Embryonic facial prominence (tissue), 1 donor: Measurements from ENCODE around the gene ZBTB47.

ENCODE experiments used
- DNase-seq: peaks from one replicate; pipeline ENCODE4 v3.0.0-alpha.2; 2016; ENCODE audit errors: extremely low spot score

Gene ZBTB47

DNA sequence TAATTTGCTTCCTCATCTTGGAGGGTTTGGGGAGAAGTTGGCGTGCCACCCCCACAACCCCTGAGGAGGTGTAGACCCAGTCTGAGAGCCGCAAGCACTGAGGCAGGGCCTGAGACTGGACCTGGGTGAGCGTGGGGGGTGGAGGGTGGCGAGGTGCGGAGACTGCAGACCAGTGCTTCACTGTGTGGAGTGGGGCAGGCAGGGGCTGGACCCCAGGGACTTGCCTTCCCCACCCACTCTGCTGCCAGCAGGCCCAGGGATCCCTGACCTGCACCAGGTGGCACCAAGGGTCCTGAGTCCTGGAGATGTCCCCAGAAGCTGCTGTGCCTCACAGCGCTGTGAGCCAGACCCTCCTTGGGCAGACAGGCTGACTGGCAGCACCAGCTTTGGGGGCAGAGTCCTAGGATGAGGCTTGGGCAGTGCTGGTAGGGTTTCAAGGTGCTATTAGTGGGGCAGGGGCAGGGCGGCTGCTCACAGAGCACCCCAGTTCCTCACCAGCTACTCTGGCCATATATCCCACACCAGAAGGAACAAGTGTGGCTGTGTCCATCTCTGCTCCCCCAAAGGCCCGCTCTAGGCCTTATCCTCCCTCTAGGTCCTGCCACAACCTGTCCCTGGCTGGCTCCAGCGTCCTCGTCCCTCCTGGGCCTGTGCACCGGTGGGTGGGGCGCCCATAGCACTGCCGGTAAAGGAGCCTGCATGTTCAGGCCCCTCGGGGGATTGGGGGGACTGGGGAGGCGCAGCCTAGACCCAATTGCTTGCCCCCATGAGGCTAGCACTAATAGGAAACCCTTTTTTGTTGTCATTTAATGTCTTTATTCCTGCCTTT, 11.8 kb downstream of the ZBTB47 start:
- DNase-seq, result no peak

DNA sequence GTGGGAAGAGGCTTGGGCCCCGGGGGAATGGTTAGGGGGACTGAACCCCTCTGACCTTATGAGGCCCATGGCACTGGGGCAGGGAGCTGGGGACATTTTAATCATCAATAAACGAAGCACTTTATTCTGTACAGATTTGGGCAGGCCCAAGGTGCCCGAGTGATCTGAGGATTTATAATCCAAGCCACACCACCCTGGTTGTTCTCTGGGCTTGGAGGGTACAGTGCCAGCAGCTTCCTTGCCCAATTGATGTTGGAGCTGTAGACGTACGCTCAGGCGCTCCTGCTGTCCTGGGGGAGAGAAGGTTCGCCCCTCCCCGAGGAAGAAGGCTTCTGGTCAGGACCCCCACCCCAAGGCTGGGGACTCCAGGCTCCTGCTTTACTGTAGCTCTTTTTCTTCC, 12.5 kb downstream of the ZBTB47 start:
- no peak for DNase-seq

DNA sequence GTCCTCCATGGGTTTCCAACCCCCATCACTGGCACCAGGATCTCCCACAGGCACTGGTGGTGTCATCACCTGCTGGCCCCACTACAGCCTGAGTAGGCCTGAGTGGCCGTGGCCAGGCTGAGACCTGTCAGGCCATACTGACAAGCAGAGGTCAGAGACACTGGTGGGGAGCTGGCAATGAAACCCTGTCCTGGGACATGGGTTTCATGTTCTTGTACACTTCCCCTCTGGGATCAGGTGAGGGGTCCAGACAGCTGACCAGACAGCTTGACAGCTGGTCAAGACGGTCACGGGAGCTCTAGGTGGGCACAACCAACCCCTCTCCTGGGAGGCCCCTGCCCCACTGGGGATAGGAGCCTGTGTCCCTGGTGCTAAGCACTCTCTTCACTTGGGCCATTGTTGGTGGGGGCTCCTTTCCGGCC, 13.1 kb downstream of the ZBTB47 start:
- no peak for DNase-seq

DNA sequence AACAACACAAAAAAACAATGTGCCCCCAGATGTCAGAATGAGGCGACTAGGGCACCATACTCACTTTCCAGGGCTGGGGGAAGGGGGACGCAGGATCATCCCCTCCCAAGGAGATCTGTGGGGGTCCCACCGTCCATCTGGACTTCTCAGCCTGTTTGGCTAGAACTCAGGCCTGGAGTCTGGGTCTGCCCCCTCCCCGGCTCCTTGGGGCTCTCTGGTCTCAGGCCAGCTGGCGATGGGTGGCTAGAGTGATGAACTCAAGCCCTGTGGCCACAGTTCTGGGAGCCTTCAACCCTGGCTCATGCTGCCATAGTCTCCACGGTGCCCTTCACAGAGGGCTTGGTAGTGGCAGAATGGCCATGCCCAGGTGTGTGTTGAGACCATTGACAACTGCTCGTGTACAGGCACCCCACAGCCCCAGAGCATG, 13.6 kb downstream of the ZBTB47 start:
- no peak for DNase-seq

DNA sequence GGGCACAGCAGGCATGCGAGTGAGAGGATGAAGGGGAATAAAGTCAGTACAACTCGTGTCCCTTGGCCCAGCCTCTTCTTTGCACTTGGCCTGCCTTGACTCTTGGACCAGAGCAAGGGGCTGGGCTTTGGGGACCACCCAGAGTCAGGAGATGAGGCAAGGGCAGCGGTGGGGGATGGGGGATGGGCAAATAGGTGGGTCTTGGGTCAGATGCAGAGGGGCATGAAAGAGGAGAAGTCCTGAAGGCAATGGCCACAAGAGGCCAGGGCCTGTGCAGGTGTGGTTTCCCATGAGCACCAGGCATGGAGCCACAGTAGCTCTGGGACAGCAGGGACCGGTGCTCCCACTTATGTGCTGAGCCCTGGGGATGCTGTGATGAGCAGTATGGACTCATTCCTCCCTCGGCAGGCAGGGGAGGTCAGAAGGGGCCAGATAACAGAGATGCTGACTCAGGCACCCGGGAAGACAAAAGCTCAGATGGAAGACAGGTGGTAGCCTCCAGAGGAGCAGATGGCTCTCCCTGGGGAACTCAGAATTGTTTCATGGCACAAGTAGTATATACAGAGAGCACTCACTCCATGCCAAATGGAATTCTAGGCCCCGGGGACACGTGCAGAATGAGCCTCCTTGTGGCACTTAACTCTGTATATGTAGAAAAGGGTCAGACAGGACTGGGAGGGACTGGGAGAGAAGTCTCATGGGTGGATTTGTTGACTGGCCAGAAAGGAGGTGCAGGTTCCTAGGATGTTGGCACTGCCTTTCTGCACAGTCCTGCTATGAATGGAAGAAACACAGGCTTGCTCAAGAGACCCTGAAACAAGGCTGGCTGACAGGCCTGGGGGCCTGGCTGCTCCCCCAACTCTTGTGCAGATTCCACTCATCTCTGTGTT, 14.3 kb downstream of the ZBTB47 start:
- no peak for DNase-seq

DNA sequence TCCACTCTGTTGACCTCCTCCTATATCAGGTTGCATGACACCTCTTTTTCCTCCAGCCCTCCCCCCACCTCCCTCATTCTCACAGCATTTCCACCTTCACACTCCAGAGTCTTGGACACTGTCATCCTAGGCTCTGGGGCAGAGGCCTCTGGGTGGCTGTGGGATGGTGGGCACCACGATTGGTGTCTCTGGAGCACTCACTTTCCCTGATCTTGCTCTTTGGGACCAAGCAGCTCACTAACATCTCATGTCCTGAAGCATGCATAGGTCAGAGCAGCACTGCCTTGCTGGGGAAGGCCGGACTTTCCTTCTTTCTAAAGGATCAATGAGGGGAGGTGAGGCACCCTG, 14.9 kb downstream of the ZBTB47 start:
- DNase-seq, result no peak

DNA sequence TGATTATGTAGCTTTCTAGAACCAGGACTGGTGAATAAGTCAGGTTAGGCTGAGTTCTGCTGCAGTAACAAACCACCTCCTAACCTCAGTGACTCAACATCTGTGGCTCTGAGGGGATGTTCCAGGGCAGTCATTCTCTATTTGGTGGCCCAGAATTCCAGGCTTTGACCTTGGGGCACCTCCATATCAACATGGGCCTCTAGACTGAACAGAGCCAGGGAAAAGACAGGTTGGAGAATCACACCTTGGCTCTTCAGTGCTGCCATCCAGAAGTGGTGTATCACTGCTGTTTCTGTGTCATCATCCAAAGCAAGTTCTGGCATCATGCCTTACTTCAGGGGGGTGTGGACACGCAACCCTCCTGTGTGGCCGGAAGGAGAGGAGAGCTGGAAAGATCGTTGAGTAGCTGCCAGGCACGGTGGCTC, 15.3 kb downstream of the ZBTB47 start:
- DNase-seq, result no peak

DNA sequence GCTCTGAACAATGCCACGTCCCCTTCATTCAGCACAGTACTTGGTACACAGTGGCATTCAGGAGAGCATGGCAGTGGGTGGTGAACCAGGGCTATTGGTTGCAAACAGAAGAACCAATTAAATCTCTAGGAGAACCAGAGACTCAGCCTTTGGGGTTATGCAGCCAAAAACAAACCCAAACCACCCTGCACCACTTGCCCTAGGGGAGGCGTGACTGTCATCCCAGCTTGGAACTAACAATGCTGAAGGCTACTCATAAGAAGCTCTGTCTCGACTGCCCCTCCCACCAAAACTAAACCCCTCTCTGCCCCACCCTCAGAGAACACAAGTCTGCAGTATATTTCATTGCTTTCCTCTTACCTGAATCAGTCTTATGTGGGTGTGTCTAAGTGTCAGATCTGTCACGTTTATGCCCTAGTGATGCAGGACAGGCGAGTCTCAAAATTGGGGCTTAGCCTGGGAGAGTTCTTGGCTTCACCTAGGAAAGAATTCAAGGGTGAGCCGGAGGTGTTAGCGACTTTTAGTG, 16.6 kb downstream of the ZBTB47 start:
- DNase-seq, result no peak

DNA sequence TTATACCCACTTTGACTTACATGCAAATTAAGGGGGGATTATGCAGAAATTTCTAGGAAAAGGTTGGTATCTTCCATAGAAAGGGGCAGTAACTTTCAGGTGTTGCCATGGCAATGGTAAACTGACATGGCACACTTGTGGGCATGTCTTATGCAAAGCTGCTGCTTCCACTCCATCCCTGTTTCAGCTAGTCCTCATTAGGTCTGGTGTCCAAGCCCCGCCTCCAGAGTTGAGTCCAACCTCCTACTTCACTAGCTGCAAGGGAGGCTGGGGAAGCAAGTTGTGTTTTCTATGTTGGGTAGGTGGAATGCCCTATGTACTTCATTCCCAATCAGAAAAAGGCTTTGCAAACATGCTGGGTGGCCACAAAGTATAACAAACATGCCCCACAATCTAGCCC, 17.2 kb downstream of the ZBTB47 start:
- DNase-seq, result no peak

DNA sequence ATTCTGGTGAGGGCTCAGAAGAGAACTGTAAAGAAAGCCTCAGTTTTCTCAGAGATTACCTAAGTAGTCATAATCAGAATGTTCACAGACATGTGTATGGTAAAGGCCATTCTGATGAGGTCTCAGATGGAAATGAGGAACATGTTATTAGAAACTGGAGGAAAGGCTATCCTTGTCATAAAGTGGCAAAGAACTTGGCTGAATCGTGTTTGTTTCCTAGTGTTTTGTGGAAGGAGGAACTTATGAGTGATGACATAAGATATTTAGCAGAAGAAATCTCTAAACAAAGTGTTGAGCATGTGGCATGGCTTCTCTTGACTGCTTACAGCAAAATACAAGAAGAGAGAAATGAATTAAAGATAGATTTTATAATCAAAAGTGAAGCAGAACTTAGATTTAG, 19.0 kb downstream of the ZBTB47 start:
- DNase-seq, result no peak

DNA sequence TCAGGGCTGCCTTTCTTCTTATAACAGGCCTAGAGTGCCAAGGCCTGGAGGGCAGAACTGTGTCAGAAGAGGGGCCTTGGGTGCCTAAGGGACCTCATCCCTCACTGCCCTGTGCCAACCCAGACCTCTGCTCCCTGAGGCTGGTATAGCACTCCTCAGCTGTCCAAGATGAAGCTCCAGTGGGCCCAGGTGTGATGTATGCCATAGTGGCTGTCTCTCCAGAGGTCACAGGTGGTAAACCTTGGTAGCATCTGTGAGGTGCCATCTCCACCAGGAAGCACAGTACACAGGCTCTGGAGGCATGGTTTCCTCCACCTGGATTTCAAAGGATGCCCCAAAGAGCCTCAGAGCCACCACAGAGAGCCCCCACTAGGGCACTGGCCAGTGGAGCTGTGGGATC, 19.6 kb downstream of the ZBTB47 start:
- no peak for DNase-seq

DNA sequence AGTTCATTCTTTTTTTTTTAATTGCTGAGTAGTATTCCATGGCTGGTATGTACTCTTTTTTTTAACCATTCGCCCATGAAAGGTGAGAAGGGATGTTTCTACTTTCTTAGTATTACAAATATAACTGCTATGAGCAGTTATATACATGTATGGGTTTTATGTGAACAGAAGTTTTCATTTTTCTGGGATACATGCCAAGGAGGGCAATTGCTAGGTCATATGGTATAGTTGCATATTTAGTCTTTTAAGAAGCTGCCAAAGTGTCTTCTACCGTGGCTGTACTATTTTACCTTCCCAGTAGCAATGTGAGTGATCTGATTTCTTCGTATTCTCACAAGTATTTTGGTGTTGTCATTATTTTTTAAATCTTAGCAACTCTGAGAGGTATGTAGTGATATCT, 20.6 kb downstream of the ZBTB47 start:
- no peak for DNase-seq

DNA sequence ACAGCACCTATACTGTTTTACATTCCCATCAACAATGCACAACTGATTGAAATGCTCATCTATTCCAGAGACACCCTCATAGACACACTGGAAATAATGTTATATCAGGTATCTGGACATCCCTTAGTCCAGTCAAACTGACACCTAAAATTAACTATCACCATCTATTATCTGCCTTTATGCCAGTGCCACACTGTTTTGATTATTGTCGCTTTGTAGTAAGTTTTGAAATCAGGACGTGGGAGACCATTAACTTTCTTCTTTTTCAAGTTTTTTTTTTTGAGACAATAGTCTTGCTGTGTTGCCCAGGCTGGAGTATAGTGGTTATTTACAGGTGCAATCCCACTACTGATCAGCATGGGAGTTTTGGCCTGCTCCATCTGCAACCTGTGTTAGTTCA, 22.4 kb downstream of the ZBTB47 start:
- DNase-seq, result no peak

DNA sequence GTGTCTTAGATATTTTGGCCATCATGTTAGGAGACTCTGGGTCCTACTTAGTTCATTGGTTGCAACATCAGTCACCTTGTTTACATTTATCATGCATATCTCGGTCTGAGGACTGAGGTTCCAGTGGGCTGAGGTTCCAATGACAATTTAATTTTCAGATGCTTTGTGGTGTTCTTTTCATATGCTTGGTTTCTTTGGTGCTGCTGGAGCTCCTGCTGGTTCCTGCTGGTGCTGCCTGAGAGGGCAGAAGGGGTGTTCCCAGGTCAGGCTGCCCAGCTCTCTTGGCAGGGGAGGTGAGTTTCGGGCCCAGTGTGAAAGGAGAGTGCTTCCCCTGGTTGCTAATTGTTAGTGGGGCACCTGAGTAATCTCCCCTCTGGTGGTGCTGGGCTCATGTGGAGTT, 24.9 kb downstream of the ZBTB47 start:
- DNase-seq, result no peak

DNA sequence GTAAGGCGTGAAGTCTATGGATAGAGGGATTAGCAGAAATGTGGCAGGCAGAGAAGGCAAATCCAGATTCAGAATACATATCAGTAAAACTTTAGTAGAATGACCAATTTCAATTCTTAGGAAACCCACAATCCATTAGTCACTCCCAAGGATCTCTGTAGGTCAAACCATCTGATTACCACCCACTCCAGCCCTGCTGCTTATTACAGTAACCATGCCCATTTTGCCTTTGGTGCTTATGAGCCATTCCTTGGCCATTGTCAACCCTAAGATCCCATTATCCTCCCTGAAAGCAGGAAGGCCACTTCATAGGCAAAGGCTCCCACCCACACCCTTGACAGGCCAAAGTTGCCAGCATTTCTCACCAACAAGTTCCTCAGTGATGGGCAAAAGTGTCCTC, 26.8 kb downstream of the ZBTB47 start:
- DNase-seq, result no peak

DNA sequence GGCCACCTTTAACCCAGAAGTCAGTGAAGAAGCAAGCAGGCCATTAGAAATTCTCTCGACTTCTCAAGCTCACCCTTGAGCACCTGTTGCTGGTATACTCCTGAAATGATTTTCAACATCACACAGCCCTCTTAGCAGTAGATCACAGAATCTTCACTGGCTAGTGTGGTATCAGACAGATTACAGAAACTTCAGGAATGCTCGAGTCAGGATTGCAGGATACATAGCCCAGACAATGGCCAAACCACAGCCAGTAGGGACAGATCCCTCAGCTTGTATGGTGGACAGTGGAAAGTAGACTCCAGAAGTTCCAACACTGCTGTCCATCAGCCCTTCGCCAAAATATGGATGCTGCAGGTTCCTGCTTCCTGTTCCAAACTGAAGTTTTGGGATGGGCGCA, 27.3 kb downstream of the ZBTB47 start:
- no peak for DNase-seq

DNA sequence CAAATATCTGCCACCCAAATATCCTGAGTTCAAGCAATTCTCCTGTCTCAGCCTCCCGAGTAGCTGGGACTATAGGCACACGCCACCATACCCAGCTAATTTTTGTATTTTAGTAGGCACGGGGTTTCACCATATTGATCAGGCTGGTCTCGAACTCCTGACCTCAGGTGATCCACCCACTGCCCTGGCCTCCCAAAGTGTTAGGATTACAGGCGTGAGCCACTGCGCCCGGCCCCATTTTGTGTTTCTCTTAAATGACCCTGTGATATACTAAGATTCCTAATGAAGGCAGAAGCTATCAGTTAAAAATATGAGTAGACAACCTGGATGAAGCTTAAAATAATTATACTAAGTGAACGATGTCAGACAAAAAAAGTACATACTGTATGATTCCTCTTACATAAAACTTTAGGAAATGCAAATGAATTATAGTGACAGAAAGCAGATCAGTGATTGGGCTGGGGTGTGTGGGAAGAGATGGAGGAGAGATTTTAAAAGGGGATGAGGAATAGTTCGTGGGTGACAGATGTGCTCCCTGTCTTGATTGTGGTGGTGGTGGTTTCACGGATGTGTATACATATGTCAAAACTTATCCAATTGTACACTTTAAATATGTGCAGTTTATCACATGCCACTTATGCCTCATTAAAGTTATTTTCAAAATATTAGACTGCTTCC, 28.0 kb downstream of the ZBTB47 start:
- DNase-seq, result no peak

DNA sequence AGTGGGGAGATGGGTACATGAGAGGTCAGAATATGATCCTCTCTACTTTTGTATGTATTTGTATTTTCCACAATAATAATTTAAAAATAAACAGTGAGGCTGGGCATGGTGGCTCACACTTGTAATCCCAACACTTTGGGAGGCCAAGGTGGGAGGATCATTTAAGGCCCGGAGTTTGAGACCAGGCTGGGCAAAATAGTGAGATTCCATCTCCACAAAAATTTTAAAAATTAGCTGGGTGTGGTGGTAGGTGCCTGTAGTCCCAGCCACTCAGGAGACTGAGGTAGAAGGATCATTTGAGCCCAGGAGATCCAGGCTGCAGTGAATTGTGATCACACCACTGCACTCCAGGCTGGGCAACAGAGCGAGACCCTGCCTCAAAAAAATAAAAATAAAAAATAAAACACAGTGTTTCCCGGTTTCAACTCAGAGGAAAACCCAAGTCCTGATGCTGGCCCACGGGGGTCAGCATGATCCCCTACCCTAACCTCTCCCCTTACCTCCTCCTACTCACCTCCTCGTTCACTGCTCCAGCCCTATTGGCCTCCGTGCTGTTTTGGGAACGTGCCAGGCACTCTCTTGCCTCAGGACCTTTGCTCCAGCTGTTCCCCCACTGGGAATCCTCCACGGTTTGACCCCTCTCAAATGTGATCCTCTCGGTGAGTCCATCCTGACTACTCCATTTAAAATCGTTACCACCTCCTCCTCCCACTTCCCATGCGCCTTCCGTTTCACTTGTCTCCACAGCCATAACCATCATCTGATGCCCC, 29.0 kb downstream of the ZBTB47 start:
- DNase-seq, result no peak

DNA sequence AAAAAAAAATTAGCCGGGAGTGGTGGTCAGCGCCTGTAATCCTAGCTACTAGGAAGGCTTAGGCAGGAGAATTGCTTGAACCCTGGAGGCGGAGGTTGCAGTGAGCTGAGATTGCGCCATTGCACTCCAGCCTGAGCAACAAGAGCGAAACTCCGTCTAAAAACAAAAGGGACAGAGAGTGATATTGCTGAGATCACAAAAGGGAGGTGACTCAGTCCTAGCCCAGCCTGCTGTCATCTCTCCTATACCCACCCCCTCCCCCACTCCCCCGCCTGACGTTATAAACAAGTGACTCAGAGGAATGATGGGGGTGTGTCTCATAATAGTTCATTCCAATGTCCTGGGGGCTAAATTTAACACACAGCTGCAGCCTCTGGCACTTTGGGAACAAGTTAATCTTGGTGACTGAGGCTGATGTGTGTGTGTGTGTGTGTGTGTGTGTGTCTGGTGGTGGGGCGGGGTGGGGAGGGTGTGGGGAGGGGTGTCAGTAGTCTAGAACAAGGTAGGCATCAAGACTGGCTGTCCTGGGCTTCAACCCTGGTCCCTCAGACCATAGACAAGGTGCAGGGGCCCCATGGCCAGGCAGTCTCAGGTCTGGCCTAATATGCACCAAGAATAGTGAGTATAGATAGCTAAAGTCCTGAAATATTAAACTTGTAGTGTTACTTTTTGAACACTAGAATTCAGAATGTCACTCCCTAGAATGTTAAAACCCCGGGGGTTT, 30.5 kb downstream of the ZBTB47 start:
- DNase-seq, result no peak

DNA sequence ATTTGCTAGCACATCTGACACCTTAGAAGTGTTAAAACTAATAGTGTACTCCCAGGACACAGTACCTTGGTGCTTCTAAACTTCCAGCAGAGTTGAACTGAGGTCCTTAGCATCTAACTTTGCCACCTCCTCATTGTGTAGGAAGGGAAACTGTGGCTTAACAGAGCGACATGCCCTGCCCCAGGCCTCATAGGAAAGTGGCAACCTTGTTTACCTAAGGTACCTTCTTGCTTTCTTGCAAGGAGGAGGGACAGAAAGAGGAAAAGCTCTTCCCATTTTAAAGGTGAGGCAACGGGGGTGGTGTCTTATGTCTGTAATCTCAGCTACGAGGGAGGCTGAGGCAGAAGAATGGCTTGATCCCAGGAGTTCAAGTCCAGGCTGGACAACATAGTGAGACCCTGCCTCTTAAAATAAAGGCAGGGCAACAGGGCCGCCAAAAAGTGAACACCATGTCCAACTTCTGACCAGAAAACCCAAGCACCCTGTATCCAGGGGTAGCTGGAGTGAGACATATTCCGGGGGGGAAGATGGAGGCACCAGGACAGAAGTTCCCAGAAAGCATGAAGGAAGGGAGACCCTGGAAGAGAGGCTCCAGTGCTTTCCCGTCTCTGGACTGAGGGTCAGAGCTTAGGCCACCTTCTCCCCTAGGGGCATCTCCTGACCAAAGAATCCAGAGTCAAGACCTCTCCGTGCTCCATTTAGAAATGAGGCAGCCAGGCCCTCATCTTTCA, 31.3 kb downstream of the ZBTB47 start:
- DNase-seq, result no peak
